HG03575 (cell line): Measurements from ENCODE around the gene AQP12A.
"Not testable (repeated sequence)": the region's sequence is repeated elsewhere in the genome, so short reads cannot be mapped to it uniquely, and the experiment has no call there.

ENCODE experiments used
- ATAC-seq: cut with Tn5 transposase; IDR thresholded peaks from one replicate; pipeline ENCODE4 v1.9.1; 2021; ENCODE audit not compliant: unreplicated experiment, insufficient number of reproducible peaks, low FRiP score; ENCODE audit errors: extremely low read depth

AQP12A gene

GRCh38 chr2:240655931-240656886, 35.5 kb upstream of the AQP12A start:
- ATAC-seq = no peak

- not testable (repeated sequence) for ATAC-seq
Observed at GRCh38 chr2:240659883-240660282, 31.8 kb upstream of the AQP12A start.

GRCh38 chr2:240662681-240663080, 29.0 kb upstream of the AQP12A start:
- no peak for ATAC-seq

- no peak for ATAC-seq
Observed at GRCh38 chr2:240663546-240664190, 28.0 kb upstream of the AQP12A start.

GRCh38 chr2:240664622-240665021, 27.0 kb upstream of the AQP12A start:
- ATAC-seq = no peak

GRCh38 chr2:240670402-240670801, 21.3 kb upstream of the AQP12A start:
- no peak for ATAC-seq

- no peak for ATAC-seq
Observed at GRCh38 chr2:240670950-240671349, 20.7 kb upstream of the AQP12A start.

- no peak for ATAC-seq
Observed at GRCh38 chr2:240672076-240672700, 19.5 kb upstream of the AQP12A start.

GRCh38 chr2:240672701-240673190, 18.9 kb upstream of the AQP12A start:
- ATAC-seq = no peak

GRCh38 chr2:240674461-240675184, 17.0 kb upstream of the AQP12A start:
- not testable (repeated sequence) for ATAC-seq

- ATAC-seq = not testable (repeated sequence)
Observed at GRCh38 chr2:240675345-240675744, 16.3 kb upstream of the AQP12A start.

- not testable (repeated sequence) for ATAC-seq
Observed at GRCh38 chr2:240678043-240678442, 13.6 kb upstream of the AQP12A start.

GRCh38 chr2:240678909-240679308, 12.8 kb upstream of the AQP12A start:
- ATAC-seq = not testable (repeated sequence)

GRCh38 chr2:240680185-240680584, 11.5 kb upstream of the AQP12A start:
- not testable (repeated sequence) for ATAC-seq

GRCh38 chr2:240682431-240683224, 9.0 kb upstream of the AQP12A start, which contains the start of gene AQP12B:
Gene AQP12B, minus strand, starts transcription at chr2:240682885. Its CDS starts 48 bp downstream, at chr2:240682837.
- not testable (repeated sequence) for ATAC-seq

- ATAC-seq = not testable (repeated sequence)
Observed at GRCh38 chr2:240683329-240683979, 8.2 kb upstream of the AQP12A start.

GRCh38 chr2:240683980-240684728, 7.5 kb upstream of the AQP12A start:
- not testable (repeated sequence) for ATAC-seq
